GM18870 (cell line): ENCODE data around the gene TFDP1.

Experiments used
- ATAC-seq: cut with Tn5 transposase; IDR thresholded peaks from one replicate; pipeline ENCODE4 v1.9.1; 2021; ENCODE audit warnings: moderate library complexity; ENCODE audit not compliant: unreplicated experiment

Gene TFDP1, protein sequence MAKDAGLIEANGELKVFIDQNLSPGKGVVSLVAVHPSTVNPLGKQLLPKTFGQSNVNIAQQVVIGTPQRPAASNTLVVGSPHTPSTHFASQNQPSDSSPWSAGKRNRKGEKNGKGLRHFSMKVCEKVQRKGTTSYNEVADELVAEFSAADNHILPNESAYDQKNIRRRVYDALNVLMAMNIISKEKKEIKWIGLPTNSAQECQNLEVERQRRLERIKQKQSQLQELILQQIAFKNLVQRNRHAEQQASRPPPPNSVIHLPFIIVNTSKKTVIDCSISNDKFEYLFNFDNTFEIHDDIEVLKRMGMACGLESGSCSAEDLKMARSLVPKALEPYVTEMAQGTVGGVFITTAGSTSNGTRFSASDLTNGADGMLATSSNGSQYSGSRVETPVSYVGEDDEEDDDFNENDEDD

DNA sequence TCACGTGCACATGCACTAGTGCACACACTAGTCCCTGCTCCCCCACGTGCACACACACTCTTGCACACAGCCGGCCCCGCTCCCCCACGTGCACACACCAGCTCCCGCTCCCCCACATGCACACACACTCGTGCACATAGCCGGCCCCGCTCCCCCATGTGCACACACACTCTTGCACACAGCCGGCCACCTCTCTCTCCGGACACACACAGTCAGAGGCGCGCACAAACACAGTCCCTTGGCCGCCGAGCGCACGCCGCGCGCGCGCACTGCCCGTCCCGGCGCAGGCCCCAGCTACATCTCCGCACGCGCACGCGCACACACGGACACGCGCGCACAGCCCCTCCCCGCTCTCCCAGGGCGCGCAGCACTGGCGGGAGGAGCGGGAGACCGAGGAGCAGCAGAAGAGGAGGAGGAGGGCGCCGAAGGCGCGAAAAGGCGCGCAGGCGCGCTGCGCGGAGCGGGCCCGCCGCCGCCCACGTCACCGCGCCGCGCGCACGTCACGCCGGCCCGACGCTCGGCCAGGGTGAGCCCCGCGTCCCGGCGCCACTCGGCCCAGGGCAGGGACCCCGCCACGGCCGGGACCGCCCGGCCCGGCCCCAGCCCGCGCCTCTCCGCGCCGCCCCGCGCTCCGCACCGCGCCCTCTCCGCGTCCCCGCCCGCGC, at the start of gene TFDP1:
Gene TFDP1, plus strand, starts transcription at position 549 of the 665 bp plus-strand sequence. CDS start 1,085 bp downstream, outside the sequence.
- ATAC-seq: peak; percentile 56

DNA sequence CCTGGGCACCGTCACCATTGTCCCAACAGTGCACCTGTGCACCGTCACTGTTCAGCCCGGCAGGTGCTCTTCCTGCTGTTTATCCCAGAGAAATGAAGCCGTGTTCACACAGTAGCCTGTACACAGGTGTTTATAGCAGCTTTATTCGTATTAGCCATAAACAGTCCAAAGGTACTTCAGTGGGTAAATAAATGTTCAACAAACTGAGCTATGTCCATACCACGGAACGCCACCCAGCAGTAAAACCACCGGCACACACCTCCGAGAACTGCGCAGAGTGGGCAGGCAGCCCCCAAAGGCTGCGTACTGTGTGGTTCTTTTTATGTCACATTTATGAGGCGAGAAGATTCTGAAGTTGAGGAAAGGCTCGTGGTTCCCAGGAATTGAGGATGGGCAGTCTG, 49.2 kb upstream of the TFDP1 start:
- no peak for ATAC-seq

DNA sequence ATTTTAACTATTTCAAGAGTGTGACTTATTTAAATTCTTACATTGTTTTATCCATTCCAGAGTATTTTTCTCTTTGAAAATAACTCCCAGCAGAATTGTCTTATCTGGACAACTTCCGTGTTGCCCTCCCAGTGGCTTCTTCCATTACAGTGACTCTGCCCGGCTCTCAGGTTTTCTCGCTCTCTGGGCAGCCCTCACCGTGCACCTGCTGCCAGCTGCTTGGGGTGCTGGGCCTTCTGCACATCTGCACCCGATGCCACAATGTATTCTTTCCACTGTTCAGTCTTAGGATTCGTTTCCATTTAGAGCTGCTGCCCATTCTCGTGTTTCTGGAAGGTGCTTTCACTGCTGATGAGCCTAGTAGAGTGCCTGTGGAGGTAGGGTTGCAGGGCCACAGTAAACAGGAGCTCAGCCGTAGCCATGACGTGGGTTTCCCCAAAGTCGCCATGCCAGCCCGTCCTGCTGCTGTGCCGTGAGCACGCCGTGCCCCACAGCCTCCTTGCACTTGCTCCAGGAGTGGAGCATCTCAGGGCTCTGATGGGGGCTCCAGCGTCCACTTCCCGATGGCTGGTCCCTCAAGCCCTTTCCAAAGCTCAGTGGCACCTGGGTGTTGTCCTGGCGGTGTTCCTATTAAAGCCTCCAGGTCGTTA, 48.0 kb upstream of the TFDP1 start:
- no peak for ATAC-seq

DNA sequence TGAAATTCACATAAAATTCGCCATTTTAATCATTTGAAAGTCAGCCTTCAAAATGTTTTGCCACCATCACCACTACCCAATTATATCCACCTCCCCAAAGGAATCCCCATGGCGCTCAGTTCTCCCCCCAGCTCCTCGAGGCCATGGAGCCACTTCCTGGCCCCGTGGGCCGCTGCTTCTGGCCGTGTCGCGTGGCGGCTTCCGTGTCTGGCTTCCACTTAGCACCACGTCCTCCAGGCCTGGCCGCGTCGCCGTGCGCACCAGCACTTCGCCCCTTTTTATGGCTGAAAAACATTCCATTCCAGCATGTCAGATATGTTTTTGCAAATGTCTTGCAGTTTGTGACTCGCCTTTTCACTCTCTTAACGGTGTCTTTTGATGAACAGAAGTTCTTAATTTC, 47.3 kb upstream of the TFDP1 start:
- no peak for ATAC-seq

DNA sequence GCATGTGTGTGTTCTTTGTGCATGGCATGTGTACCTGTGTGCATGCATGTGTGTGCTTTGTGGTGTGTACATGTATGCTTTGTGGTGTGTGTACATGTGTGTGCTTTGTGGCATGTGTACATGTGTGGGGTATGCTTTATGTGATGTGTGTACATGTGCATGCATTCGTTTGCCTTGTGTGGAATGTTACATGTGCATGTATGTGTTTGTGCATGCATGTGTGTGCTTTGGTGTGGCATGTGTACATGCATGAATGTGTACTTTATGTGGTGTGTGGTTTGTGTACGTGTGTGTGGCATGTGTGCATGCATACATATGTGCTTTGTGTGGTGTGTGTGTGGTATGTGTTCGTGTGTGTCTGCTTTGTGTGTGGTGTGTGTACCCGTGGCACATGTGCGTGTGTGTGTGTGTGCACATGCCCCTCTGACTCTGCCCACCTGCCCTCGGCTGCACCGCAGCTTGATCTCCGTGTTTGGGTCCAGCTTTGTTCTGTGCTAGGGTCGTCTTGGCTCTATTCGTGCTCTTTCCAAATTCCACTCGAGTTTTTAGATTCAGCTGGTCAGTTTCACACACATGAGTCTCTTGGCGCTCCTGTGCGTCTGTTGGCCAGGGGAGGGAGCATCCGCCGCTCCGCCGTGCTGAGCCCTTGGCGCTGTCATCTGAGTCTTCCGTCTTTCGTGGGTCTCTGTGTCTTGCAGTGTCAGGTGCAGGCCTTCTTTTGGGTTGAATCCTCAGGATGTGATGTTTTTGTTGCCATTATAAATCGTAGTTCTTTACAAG, 46.5 kb upstream of the TFDP1 start:
- no peak for ATAC-seq

DNA sequence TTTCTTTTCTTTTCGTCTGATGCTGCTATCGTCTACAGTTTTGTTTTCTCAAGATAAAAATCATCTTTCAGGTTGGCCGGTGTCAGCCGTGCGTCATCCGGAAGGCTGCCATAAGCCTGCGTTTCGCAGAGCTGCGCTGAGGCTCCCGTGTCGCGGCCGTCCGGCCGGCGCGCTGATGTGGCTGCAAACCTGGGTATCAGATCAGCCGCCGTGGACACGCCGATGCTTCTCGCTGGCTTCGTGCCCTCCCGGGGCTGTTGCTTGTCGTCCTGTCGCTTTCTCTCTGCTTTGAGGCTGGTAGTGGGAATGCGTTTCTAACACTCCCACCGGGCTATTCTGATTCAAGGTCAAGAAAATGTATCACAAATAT, 45.9 kb upstream of the TFDP1 start:
- ATAC-seq: no peak

DNA sequence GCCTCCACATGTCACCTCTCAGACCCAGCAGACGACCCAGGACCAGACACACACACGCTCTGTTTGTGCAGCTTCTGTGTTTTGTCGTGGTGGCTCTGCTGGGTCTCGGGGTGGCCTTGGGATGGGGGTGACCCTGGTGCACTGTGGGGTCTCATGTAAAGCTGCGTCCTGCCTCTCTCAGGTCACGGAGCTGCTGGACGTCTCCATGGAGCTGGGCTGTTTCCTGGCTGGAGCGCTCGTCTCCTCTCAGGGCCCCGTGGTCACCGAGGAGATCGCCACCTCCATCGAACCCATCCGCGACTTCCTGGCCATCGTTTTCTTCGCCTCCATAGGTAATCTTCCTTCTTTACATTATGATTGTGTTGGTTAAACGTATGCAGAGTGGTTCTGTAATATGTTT, 45.4 kb upstream of the TFDP1 start:
- ATAC-seq: no peak

DNA sequence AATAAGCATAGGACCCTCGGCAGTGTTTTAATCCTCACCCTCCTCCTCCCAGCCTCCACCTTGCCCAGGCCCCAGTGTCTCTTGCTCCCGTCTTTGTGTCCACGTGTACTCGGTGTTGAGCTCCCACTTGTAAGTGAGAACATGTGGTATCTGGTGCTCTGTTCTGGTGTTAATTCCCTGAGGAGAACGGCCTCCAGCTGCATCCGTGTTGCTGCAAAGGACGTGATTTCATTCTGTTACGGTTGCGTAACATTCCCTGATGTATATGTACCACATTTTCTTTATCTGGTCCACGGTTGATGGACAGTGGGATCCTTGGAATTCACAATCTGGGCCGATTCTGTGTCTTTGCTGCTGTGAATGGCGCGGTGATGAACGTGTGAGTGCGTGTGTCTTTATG, 44.7 kb upstream of the TFDP1 start:
- ATAC-seq: no peak

DNA sequence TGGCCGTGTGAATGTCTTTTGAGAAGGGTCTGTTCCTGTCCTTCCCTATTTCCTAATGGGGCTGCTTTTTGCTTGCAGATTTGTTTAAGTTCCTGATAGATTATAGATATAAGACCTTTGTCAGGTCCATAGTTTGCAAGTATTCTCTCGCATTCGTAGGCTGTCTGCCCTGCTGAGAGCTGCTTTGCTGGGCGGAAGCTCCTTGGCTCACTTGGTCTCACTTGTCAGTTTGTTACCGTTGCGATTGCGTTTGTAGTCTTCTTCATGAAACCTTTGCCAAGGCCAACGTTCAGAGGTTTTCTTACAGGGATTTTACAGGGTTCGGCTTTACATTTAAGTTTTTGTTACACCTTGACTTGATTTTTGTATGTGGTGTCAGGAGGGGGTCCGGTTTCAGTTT, 44.0 kb upstream of the TFDP1 start:
- no peak for ATAC-seq

DNA sequence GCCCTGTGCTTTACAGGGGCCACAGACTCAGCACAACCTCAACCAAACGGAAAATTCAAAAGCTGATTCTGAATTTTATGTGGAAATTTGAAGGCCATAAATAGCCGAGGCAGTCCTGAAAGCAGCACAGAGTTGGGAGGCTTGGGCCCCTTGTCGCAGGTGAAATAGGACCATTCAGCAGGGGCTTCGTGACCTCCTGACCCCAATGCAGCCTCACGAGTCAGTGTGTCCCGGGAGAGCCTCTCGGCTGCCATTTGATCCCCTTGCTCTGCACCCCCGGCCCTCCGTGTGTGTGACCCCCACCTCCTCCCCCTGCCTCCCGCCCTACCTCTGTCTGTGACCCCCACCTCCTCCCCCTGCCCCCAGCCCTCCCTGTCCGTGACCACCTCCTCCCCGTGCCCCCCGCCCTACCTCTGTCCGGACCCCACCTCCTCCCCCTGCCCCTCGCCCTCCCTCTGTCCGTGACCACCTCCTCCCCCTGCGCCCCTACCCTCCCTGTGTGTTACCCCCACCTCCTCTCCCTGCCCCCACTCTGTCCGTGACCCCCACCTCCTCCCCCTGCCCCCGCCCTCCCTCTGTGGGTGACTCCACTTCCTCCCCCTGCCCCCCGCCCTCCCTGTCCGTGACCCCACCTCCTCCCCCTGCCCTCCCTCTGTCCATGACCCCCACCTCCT, 41.7 kb upstream of the TFDP1 start:
- ATAC-seq: no peak

DNA sequence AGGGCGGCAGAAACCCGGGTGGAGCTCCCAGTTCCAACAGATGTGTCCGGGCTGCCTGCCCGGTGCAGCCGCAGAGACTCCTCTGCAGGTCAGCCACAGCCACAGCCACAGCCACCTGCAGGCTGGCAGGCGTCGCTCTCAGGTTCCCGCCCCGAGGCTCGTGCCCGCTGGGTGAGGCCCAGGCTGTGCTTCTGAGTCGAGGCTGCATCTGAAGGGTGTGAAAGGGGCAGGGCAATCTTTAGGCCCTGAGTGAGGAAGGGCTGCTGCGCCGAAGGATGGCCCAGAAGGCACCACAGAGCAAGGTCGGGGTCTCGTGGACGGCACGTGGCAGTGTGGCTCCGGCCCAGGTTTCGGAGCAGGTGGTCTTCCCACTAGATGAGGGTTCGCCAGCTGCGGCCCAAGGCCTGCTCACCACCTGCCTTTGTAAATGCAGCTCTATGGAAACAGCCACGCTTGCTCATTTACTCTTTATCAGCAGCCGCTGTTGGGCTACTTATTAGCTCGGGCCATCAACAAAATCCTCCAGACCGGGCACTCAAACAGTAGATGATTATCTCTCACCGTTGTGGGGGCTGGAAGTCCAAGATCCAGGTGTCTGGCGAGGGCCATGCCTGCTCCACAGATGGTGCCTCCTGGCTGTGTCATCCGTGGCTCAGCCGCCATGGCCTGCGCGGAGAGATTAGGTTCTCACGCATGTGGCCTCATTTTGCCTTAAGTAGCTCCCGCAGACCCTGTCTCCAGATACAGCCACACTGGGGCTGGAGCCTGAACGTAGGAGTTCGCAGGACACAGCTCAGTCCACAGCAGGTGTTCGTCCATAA, 40.3 kb upstream of the TFDP1 start:
- no peak for ATAC-seq

DNA sequence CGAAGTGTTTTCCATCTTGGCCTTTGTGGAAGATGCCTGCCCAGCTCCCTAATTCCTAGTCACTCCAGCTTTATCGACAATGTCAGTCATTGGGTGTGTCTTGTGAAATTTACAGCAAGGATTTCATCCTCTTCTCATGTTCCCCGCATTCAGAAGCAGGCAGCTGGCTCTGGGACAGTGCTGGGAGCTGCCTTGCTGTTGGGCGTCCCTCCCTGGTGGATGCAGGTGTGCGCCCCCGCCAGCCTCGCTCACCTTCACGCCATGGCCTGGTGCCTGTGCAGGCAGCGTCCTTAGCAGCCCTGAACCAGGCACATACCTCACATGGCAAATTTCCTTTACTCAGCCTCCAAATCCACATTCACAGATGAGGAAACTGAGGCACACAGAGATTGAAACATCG, 39.7 kb upstream of the TFDP1 start:
- ATAC-seq: no peak

DNA sequence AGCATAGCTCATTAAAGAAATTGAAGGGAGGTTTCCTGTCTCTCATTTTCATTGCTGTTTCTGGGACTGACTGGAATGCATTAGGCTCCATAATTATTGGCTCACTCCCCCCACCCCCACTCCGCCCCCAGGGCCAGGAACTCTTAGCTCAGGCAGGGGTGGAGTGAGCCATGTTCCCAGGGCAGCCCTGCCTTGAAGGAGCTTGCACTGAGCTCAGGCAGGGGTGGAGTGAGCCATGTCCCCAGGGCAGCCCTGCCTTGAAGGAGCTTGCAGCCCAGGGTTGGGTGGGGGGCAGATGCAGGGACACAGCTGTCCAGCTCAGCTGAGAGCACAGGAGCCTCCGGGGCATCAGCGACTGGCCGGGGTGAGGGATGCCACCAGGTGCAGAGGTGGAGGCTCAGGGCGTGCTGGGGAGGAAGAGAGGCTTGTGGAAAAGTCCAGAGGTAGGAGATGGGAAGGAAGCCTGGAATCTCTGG, 39.1 kb upstream of the TFDP1 start:
- no peak for ATAC-seq

DNA sequence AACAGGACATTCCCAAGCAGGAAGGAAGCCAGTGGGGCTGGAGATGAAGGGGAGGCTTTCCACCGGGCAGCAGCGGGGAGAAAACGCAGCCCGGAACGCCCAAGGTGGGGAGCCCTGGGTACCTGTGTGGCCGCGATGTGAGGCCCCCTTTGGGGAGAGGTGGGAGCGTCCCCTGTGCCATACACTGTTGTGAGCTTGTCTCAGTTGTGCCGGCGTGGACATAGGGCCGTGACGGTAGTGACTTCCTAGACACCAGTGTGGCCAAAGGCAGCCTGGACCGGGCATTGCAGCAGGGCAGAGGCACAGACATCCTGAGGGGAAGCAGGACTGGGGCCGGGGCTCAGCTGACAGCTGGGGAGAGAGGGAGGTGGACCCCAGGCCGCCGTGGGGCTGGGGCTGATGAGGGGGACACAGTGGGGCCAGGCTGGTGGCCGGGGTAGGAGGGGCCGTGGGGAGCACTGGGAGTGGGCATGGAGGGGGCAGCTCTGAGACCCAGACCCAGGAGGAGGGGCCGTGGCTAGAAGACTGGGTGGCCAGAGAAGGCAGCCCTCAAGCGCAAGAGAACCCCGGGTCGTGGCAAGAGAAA, 38.5 kb upstream of the TFDP1 start:
- ATAC-seq: no peak

DNA sequence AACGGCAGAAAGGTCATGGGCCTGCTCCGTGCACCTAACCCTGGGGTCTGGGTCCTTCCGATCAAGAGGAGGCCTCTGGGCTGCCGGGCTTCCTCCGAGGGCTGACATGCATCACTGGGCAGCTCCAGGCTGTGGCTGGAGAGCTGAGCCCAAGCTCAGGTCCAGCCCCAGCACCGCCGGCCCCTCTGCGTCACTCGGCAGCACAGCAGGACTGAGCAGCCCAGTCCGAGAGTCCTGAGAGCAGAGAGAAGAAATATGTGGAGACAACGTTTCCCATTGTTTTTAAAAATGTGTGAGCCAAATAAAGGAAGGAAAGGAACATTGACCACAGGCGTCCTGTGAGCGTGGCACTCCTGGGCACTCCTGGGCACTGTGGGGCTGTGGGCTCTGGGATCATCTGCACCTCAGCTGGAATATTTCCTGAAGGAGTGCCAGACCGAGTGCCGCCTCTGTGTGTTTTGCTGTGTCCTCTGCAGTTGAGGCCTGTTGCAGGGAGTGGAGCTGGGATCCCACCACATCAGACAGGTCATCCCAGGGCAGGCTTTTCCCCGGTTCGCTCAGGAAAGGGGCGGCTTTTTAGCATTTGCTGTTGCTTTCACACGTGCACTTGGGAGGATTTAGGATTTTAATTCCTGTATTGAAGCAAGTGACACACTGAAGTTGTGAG, 37.8 kb upstream of the TFDP1 start:
- no peak for ATAC-seq

DNA sequence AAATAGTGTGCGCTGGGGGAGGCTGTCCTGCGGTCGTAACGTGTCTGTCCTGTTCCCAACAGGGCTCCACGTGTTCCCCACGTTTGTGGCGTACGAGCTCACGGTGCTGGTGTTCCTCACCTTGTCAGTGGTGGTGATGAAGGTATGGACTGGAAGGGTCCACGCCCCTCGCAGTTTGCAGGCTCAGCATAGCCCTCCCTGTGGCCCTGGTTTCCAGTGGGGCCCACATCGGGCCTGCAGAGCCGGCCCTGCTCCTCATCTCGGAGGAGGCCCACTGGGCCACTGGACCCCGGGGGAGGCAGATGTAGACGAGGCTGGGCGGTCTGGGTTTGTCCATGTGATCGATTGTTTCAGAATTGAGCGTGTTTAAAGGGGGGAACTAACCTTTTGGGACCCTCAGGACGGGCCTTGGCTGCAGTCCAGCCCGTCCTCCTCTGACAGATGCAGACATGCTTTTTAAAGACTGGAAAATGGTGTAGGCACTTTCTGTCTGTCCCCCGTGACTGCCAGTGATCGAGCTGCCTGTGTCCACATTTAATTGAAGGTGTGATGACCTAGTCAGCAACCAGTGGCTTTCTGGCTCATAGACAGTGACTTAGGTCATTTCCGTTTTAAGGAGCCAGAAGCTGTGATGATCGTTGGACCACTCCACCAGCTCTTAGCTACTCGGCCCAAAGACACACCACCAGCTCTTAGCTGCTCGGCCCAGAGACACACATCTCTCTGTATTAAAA, 37.1 kb upstream of the TFDP1 start:
- ATAC-seq: no peak

DNA sequence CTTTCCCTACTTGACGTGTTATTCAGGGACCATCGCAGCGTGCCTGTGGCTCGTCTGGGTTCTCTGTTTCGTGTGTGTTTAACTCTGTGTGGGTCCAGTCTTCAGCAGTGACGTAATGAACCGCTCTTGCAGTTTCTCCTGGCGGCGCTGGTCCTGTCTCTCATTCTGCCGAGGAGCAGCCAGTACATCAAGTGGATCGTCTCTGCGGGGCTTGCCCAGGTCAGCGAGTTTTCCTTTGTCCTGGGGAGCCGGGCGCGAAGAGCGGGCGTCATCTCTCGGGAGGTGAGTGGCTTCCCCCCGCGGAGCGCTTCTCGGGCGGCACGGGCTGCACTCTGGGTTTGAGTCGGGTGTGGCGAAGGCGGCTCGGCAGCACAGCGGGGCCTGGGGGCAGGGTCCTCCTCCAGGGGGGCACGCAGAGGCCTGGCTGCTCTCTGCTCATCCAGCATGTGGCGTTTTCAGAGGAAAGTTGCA, 36.3 kb upstream of the TFDP1 start:
- no peak for ATAC-seq
